Keratinocyte (primary cell): ENCODE results near the gene TMEM204. TPM values are rescaled to one million over a fixed set of nuclear protein-coding genes. Genes with fewer than 3 reads are reported as not detected.

Experiments used
- DNase-seq: peaks from one replicate; pipeline ENCODE4 v3.0.0-alpha.2; 2011; ENCODE audit warnings: low read depth, missing footprints, low spot score
- FAIRE-seq: peaks from 2 replicates; lab custom pipeline; 2011; peaks lifted over from hg19 to GRCh38; lab: Jason Lieb, UNC
- H2AFZ ChIP-seq: 2 replicates; pipeline ENCODE4 v1.6.0; 2012; ENCODE audit warnings: low read length, control low read depth, inconsistent platforms; ENCODE audit not compliant: control insufficient read depth
- H3K27ac ChIP-seq: 2 replicates; pipeline ENCODE4 v1.5.1; 2011; ENCODE audit warnings: low read length; ENCODE audit not compliant: control insufficient read depth, insufficient read depth
- H3K27me3 ChIP-seq: 3 replicates; pipeline ENCODE4 v1.6.0; 2011; ENCODE audit warnings: low read length; ENCODE audit not compliant: control insufficient read depth, insufficient read depth; ENCODE audit errors: extremely low read depth
- H3K36me3 ChIP-seq, 2 experiments: 2 replicates in 1 of 2; 3 replicates in 1 of 2; pipeline ENCODE4 v1.5.1; 2011; ENCODE audit warnings: low read length in 2 of 2, mild to moderate bottlenecking in 1 of 2; ENCODE audit not compliant: control insufficient read depth in 2 of 2, insufficient read depth in 2 of 2; ENCODE audit errors: extremely low read depth in 1 of 2
- H3K4me1 ChIP-seq: 3 replicates; pipeline ENCODE4 v1.5.1; 2011; ENCODE audit warnings: low read length; ENCODE audit not compliant: control insufficient read depth, insufficient read depth; ENCODE audit errors: extremely low read depth
- H3K4me2 ChIP-seq: 3 replicates; pipeline ENCODE4 v1.6.0; 2011; ENCODE audit warnings: low read depth, low read length; ENCODE audit not compliant: control insufficient read depth, insufficient read depth; ENCODE audit errors: extremely low read depth
- H3K4me3 ChIP-seq, 3 experiments: fragments of 200-600 bp in 1 of 3; sonication (generic) in 1 of 3; 2 replicates in 2 of 3; 3 replicates in 1 of 3; pipeline ENCODE4 v1.5.1; 2011 to 2016; ENCODE audit warnings: low read length in 3 of 3, mild to moderate bottlenecking in 3 of 3, control low read depth in 2 of 3, inconsistent platforms in 1 of 3, low read depth in 1 of 3, mixed read lengths in 1 of 3, mixed run types in 1 of 3, moderate library complexity in 1 of 3; ENCODE audit not compliant: control insufficient read depth in 2 of 3, insufficient read depth in 2 of 3; ENCODE audit errors: extremely low read depth in 1 of 3
- H3K79me2 ChIP-seq: 2 replicates; pipeline ENCODE4 v1.6.0; 2012; ENCODE audit warnings: low read length; ENCODE audit not compliant: control insufficient read depth, insufficient read depth
- H3K9ac ChIP-seq: 3 replicates; pipeline ENCODE4 v1.6.0; 2011; ENCODE audit warnings: low read length; ENCODE audit not compliant: control insufficient read depth, insufficient read depth; ENCODE audit errors: extremely low read depth
- H3K9me1 ChIP-seq: 3 replicates; pipeline ENCODE4 v1.6.0; 2011; ENCODE audit warnings: low read length; ENCODE audit not compliant: control insufficient read depth, insufficient read depth; ENCODE audit errors: extremely low read depth
- H3K9me3 ChIP-seq: 2 replicates; pipeline ENCODE4 v1.5.1; 2012; ENCODE audit warnings: low read depth, low read length; ENCODE audit not compliant: control insufficient read depth
- H4K20me1 ChIP-seq: 3 replicates; pipeline ENCODE4 v1.6.0; 2011; ENCODE audit warnings: low read length; ENCODE audit not compliant: control insufficient read depth, insufficient read depth; ENCODE audit errors: extremely low read depth
- EZH2 ChIP-seq: IDR thresholded peaks from one replicate; pipeline ENCODE4 v1.6.1; 2012; ENCODE audit warnings: inconsistent platforms, mild to moderate bottlenecking, low read length, moderate library complexity
- dilution Hi-C: fragments of 300-500 bp; cut with MboI; formaldehyde crosslinking; loops from one replicate; pipeline ENCODE4 v1.7.0; 2020; ENCODE audit warnings: low sequenced_read_pairs; ENCODE audit not compliant: extremely low pct_ligation_motif_present
- polyA plus RNA-seq, 5 experiments: library from polyadenylated mRNA; depleted of rRNA in 3 of 5; stranded (reverse) in 3 of 5; stranded (forward) in 1 of 5; unstranded in 1 of 5; fragments of >200 nt; gene quantifications; 1 replicate in 1 of 5; 2 replicates in 3 of 5; 3 replicates in 1 of 5; pipeline versions ENCODE4 v1.2.1 to v1.2.3, GENCODE V29; 2011 to 2012; ENCODE audit warnings: missing spikeins in 2 of 5, low read depth in 1 of 5, low replicate concordance in 1 of 5
- TF ChIP-seq, protein P1 (sequence below), 3 experiments: IDR thresholded peaks in 1 of 3; conservative IDR thresholded peaks in 1 of 3; optimal IDR thresholded peaks in 1 of 3; 2 replicates in 2 of 3; 3 replicates in 1 of 3; pipeline versions ENCODE3 to v1.5.1; 2011; ENCODE audit warnings: low read length in 3 of 3, mild to moderate bottlenecking in 3 of 3, moderate library complexity in 2 of 3, control low read depth in 1 of 3, inconsistent platforms in 1 of 3; ENCODE audit not compliant: insufficient read depth in 2 of 3; ENCODE audit errors: extremely low read depth in 1 of 3

TMEM204 gene
- polyA plus RNA-seq, 1 donor (not counting 4 experiments of a cell fraction or from before 2014, with no cell fraction given): 1.0 TPM

DNA sequence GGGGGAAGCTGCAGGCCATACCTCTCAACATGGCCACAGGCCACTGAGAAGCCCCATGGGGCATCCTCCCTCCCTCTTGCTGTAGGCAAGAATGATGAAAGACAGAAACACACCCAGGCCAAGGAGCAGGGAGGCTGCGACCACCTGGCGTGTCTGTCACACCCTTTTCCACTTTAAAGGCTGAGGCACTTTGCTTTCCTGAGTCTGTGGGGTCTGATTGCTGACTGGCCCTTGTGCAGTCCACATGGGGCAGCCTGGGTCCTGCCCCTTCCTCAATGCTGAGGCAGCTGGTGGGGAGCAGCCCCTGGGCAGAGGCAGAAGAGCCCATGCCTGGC, 8.7 kb downstream of the TMEM204 start:
- DNase-seq (no peak), FAIRE-seq (no peak)
- no peak overlapping the region for H2AFZ ChIP-seq
- H4K20me1 ChIP-seq: no peaks in the 10 kb centered on the region
- peaks cover 29% of the 10 kb centered on the region for H3K4me1 ChIP-seq
- no peak overlapping the region for H3K4me2 ChIP-seq
- dilution Hi-C loops: no loop called here
- peaks cover 0 to 3% of the 10 kb centered on the region in 2 experiments for H3K36me3 ChIP-seq
- H3K9ac ChIP-seq: no peak overlapping the region
- no peak overlapping the region for H3K27ac ChIP-seq
- no peaks in the 10 kb centered on the region for H3K9me1 ChIP-seq
- no peak overlapping the region for H3K4me3 ChIP-seq
- no peaks in the 10 kb centered on the region for H3K27me3 ChIP-seq
- H3K79me2 ChIP-seq: no peaks in the 10 kb centered on the region
- no peak for TF ChIP-seq EZH2
- TF ChIP-seq, protein P1, sequence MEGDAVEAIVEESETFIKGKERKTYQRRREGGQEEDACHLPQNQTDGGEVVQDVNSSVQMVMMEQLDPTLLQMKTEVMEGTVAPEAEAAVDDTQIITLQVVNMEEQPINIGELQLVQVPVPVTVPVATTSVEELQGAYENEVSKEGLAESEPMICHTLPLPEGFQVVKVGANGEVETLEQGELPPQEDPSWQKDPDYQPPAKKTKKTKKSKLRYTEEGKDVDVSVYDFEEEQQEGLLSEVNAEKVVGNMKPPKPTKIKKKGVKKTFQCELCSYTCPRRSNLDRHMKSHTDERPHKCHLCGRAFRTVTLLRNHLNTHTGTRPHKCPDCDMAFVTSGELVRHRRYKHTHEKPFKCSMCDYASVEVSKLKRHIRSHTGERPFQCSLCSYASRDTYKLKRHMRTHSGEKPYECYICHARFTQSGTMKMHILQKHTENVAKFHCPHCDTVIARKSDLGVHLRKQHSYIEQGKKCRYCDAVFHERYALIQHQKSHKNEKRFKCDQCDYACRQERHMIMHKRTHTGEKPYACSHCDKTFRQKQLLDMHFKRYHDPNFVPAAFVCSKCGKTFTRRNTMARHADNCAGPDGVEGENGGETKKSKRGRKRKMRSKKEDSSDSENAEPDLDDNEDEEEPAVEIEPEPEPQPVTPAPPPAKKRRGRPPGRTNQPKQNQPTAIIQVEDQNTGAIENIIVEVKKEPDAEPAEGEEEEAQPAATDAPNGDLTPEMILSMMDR (optimal IDR thresholded peaks at IDR 0.05 in 1 of 3, IDR thresholded peaks at IDR 0.05 in 1 of 3, conservative IDR thresholded peaks at IDR 0.05 in 1 of 3; ENCODE audit: extremely low read depth in 1 of 3, insufficient read depth in 2 of 3, low read length in 3 of 3): no peak
- H3K9me3 ChIP-seq: no peaks in the 10 kb centered on the region

DNA sequence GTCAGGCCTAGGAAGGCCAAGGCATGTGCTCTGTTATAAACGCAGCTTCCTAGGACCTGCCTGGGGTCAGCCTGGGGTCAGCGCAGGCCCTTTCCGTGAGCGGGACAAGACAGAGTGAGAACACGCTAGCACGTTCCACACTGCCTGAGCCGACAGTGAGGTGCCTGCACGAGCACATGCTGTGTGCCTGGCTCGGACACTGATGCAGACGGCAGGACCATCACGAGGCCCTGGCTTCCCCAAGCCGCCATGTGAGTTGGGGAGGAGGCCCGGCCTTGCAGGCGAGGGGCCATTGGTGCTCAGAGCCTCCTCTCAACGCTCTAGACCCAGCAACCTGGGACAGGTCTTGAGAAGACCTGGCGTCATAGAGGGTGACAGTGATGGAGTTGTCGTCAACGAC, 9.1 kb downstream of the TMEM204 start:
- TF ChIP-seq EZH2: no peak
- TF ChIP-seq, protein P1 (optimal IDR thresholded peaks at IDR 0.05 in 1 of 3, IDR thresholded peaks at IDR 0.05 in 1 of 3, conservative IDR thresholded peaks at IDR 0.05 in 1 of 3; ENCODE audit: extremely low read depth in 1 of 3, insufficient read depth in 2 of 3, low read length in 3 of 3): no peak
- no peaks in the 10 kb centered on the region for H3K27me3 ChIP-seq
- H3K4me3 ChIP-seq: no peak overlapping the region
- peaks cover 29% of the 10 kb centered on the region for H3K4me1 ChIP-seq
- H3K9me3 ChIP-seq: no peaks in the 10 kb centered on the region
- dilution Hi-C loops: no loop called here
- H4K20me1 ChIP-seq: no peaks in the 10 kb centered on the region
- H3K27ac ChIP-seq: no peak overlapping the region
- no peak overlapping the region for H3K4me2 ChIP-seq
- no peak overlapping the region for H2AFZ ChIP-seq
- H3K36me3 ChIP-seq: peaks cover 0 to 3% of the 10 kb centered on the region in 2 experiments
- no peaks in the 10 kb centered on the region for H3K9me1 ChIP-seq
- FAIRE-seq (no peak), DNase-seq (no peak)
- no peak overlapping the region for H3K9ac ChIP-seq
- H3K79me2 ChIP-seq: no peaks in the 10 kb centered on the region
